Measurements from ENCODE around the gene WDR45B. TPM values are rescaled to one million over a fixed set of nuclear protein-coding genes. Genes with fewer than 3 reads are reported as not detected.

WDR45B gene
- total and polyA plus RNA-seq, 8 donors: 28.3 to 63.2 (median 46.9) TPM

- Histone ChIP-seq H3K36me3 (peaks cover 0 to 8% (median 0%) of the 10 kb centered on the region in 3 donors), H3K9me3 (no peaks in the 10 kb centered on the region), H3K4me1 (peaks cover 0 to 36% (median 15%) of the 10 kb centered on the region in 3 donors), H3K4me3 (peak overlapping the region in 2 of 4 donors; percentile 3 to 10), H3K27ac (peak overlapping the region; percentile 44 to 98 (median 87)), H3K27me3 (no peaks in the 10 kb centered on the region)
- no peak for TF ChIP-seq CTCF (IDR thresholded peaks at IDR 0.05)
- ATAC-seq (peak; percentile 79 to 84 (median 82)), DNase-seq (peak; percentile 16 to 88 (median 76)), FAIRE-seq (no peak)
- intact Hi-C loops (cut with DNase I): no loop called here
- WGBS, 2 donors: 43 to 44% methylated on average over 16 of the region's 16 CpGs
These were observed 11.3 kb downstream of the WDR45B start for GRCh38 chr17:82636626-82637598.

GRCh38 chr17:82633343-82633742 lies 14.9 kb downstream of the WDR45B start:
- Histone ChIP-seq H3K27ac (peak overlapping the region in 2 of 4 donors; percentile 38 to 98), H3K27me3 (no peaks in the 10 kb centered on the region), H3K4me3 (no peak overlapping the region), H3K9me3 (no peaks in the 10 kb centered on the region), H3K4me1 (peaks cover 0 to 36% (median 15%) of the 10 kb centered on the region in 3 donors), H3K36me3 (no peaks in the 10 kb centered on the region)
- TF ChIP-seq CTCF (IDR thresholded peaks at IDR 0.05): no peak
- no peak for FAIRE-seq
- ATAC-seq: no peak
- intact Hi-C loops (cut with DNase I): no loop called here
- DNase-seq: no peak

DNA sequence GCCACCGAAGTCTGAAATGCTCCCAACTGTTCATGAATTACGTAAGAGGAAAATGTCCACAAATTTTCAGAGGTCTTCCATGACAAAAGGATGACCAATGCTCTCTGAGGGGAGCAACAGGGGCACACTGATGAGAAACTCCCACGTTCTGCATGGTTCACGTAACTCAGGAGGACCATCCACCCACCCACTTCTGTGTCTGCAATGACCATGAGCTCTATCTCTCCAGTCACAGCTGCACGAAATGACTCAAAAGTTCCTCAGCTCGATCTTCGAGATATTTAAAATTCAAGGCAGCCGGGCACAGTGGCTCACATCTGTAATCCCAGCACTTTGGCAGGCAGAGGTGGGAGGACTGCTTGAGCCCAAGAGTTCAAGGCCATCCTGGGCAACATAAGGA lies 15.8 kb downstream of the WDR45B start:
- Histone ChIP-seq H3K4me3 (no peak overlapping the region), H3K36me3 (peaks cover 0 to 4% (median 0%) of the 10 kb centered on the region in 3 donors), H3K27ac (no peak overlapping the region), H3K9me3 (no peaks in the 10 kb centered on the region), H3K4me1 (peaks cover 0 to 32% (median 15%) of the 10 kb centered on the region in 3 donors), H3K27me3 (no peaks in the 10 kb centered on the region)
- no peak for TF ChIP-seq CTCF (IDR thresholded peaks at IDR 0.05)
- 67 to 70% methylated on average over 8 of the region's 8 CpGs for WGBS, 2 donors
- no peak for FAIRE-seq
- intact Hi-C loops (cut with DNase I): no loop called here
- peak in 1 of 6 donors; percentile 9 for DNase-seq
- no peak for ATAC-seq

- intact Hi-C loops (cut with DNase I): no loop called here
- FAIRE-seq: no peak
- WGBS, 2 donors: 75 to 81% methylated on average over 6 of the region's 6 CpGs
- Histone ChIP-seq H3K9me3 (no peaks in the 10 kb centered on the region), H3K4me3 (no peak overlapping the region), H3K27me3 (no peaks in the 10 kb centered on the region), H3K27ac (no peak overlapping the region), H3K36me3 (peaks cover 0 to 13% (median 7%) of the 10 kb centered on the region in 3 donors), H3K4me1 (peaks cover 0 to 26% (median 15%) of the 10 kb centered on the region in 3 donors)
- TF ChIP-seq CTCF (IDR thresholded peaks at IDR 0.05): no peak
- peak in 1 of 6 donors; percentile 1 for DNase-seq
- ATAC-seq: no peak
These were observed 16.7 kb downstream of the WDR45B start for GRCh38 chr17:82631544-82631943.
